IMR-90 (cell line): ENCODE results near the gene SLC16A8. TPM values are rescaled to one million over a fixed set of nuclear protein-coding genes. Genes with fewer than 3 reads are reported as not detected.

Source experiments
- ATAC-seq: fragments of 200-7000 bp; cut with Tn5 transposase; 2 replicates; pipeline ENCODE4 v1.9.1; 2020; ENCODE audit warnings: low read depth, mild to moderate bottlenecking, moderate library complexity
- BruUV-seq: library from RNA; stranded (reverse); fragments of 400-500 nt; replicated peaks from 2 replicates; lab custom pipeline; 2021; lab: Mats Ljungman, UMichigan
- CTCF ChIA-PET: fragments of 300-600 bp; formaldehyde crosslinking; extraction: SDS; loops from one replicate; lab custom pipeline; 2021; ENCODE audit warnings: antibody characterized with exemption; lab: Yijun Ruan, JAX
- POLR2A ChIA-PET: fragments of 300-600 bp; sonication (Branson Sonifier 250); formaldehyde crosslinking; loops from one replicate; lab custom pipeline; 2022; ENCODE audit warnings: antibody characterized with exemption; ENCODE audit not compliant: unreplicated experiment; lab: Charles Lee
- DNase-seq: peaks from one replicate; pipeline ENCODE4 v3.0.0; 2013
- H2AFZ ChIP-seq: replicated peaks from 2 replicates; pipeline ENCODE3; 2013; ENCODE audit warnings: low read length, mild to moderate bottlenecking; ENCODE audit not compliant: poor library complexity
- H2AK5ac ChIP-seq: 2 replicates; pipeline ENCODE4 v1.6.1; 2013; ENCODE audit warnings: low read depth, low read length, inconsistent platforms
- H2AK9ac ChIP-seq: replicated peaks from 2 replicates; pipeline ENCODE3; 2013; ENCODE audit warnings: mild to moderate bottlenecking, low read depth, low read length, moderate library complexity; ENCODE audit not compliant: poor library complexity
- H2BK120ac ChIP-seq: 2 replicates; pipeline ENCODE4 v1.6.1; 2013; ENCODE audit warnings: low read depth, low read length, inconsistent platforms
- H2BK15ac ChIP-seq: 3 replicates; pipeline ENCODE4 v1.6.1; 2013; ENCODE audit warnings: low read depth, low read length, inconsistent platforms
- H2BK20ac ChIP-seq: 2 replicates; pipeline ENCODE4 v1.6.1; 2013; ENCODE audit warnings: low read depth, mild to moderate bottlenecking, inconsistent platforms, low read length, moderate library complexity
- H2BK5ac ChIP-seq: 2 replicates; pipeline ENCODE4 v1.6.1; 2013; ENCODE audit warnings: mild to moderate bottlenecking, low read depth, low read length, inconsistent platforms; ENCODE audit not compliant: poor library complexity, severe bottlenecking
- H3K14ac ChIP-seq: replicated peaks from 2 replicates; pipeline ENCODE4 v1.6.1; 2013; ENCODE audit warnings: low read depth, low read length, inconsistent platforms
- H3K18ac ChIP-seq: 2 replicates; pipeline ENCODE4 v1.6.1; 2013; ENCODE audit warnings: low read depth, low read length, control low read depth
- H3K23ac ChIP-seq: 2 replicates; pipeline ENCODE4 v1.6.1; 2013; ENCODE audit warnings: low read depth, low read length, inconsistent platforms
- H3K27ac ChIP-seq: 2 replicates; pipeline ENCODE4 v1.5.1; 2013; ENCODE audit warnings: mild to moderate bottlenecking, control low read depth, low read length; ENCODE audit not compliant: insufficient read depth
- H3K27me3 ChIP-seq: 2 replicates; pipeline ENCODE4 v1.6.1; 2013; ENCODE audit warnings: low read length; ENCODE audit not compliant: control insufficient read depth, insufficient read depth
- H3K36me3 ChIP-seq: 2 replicates; pipeline ENCODE4 v1.6.1; 2013; ENCODE audit warnings: low read length, mixed read lengths; ENCODE audit not compliant: control insufficient read depth, insufficient read depth
- H3K4ac ChIP-seq: 2 replicates; pipeline ENCODE4 v1.6.1; 2013; ENCODE audit warnings: low read depth, low read length, inconsistent platforms
- H3K4me1 ChIP-seq: 2 replicates; pipeline ENCODE4 v1.6.1; 2013; ENCODE audit warnings: low read length, mixed read lengths; ENCODE audit not compliant: control insufficient read depth, insufficient read depth
- H3K4me2 ChIP-seq: 2 replicates; pipeline ENCODE4 v1.6.1; 2013; ENCODE audit warnings: low read depth, mild to moderate bottlenecking, control low read depth, low read length, moderate library complexity
- H3K4me3 ChIP-seq: 2 replicates; pipeline ENCODE4 v1.5.1; 2013; ENCODE audit warnings: low read depth, mild to moderate bottlenecking, control low read depth, low read length, moderate library complexity; ENCODE audit not compliant: insufficient read depth
- H3K56ac ChIP-seq: 2 replicates; pipeline ENCODE4 v1.6.1; 2013; ENCODE audit warnings: low read length, inconsistent platforms; ENCODE audit not compliant: insufficient read depth; ENCODE audit errors: extremely low read depth
- H3K79me1 ChIP-seq, 2 experiments: 2 replicates each; pipeline ENCODE4 v1.6.1; 2013; ENCODE audit warnings: low read length in 2 of 2, inconsistent platforms in 1 of 2, low read depth in 1 of 2
- H3K9ac ChIP-seq: 2 replicates; pipeline ENCODE4 v1.6.1; 2013; ENCODE audit warnings: low read depth, low read length, control low read depth
- H3K9me1 ChIP-seq: 2 replicates; pipeline ENCODE4 v1.6.1; 2013; ENCODE audit warnings: low read length, inconsistent platforms; ENCODE audit not compliant: insufficient read depth
- H3K9me3 ChIP-seq: 2 replicates; pipeline ENCODE4 v1.6.1; 2013; ENCODE audit warnings: low read length; ENCODE audit not compliant: control insufficient read depth, insufficient read depth
- H4K20me1 ChIP-seq: 2 replicates; pipeline ENCODE4 v1.6.1; 2013; ENCODE audit warnings: low read length, inconsistent platforms; ENCODE audit not compliant: insufficient read depth
- H4K5ac ChIP-seq: 2 replicates; pipeline ENCODE4 v1.6.1; 2013; ENCODE audit warnings: mild to moderate bottlenecking, low read depth, low read length, control low read depth
- H4K8ac ChIP-seq, 2 experiments: 2 replicates each; pipeline ENCODE4 v1.6.1; 2013; ENCODE audit warnings: low read depth in 2 of 2, low read length in 2 of 2, control low read depth in 1 of 2, inconsistent platforms in 1 of 2
- H4K91ac ChIP-seq: 2 replicates; pipeline ENCODE4 v1.6.1; 2013; ENCODE audit warnings: low read depth, low read length, inconsistent platforms; ENCODE audit not compliant: insufficient read depth
- BHLHE40 ChIP-seq: fragments of 150-350 bp; IDR thresholded peaks from 2 replicates; pipeline ENCODE4 v1.6.1; 2016; ENCODE audit warnings: mild to moderate bottlenecking, low read depth, low read length
- CEBPB ChIP-seq: IDR thresholded peaks from 2 replicates; pipeline ENCODE4 v1.6.1; 2012; ENCODE audit warnings: low read depth, low read length, improper control_type of control experiment
- CHD1 ChIP-seq: IDR thresholded peaks from 2 replicates; pipeline ENCODE4 v1.6.1; 2012; ENCODE audit warnings: low read depth, low read length, improper control_type of control experiment
- CTCF ChIP-seq: conservative IDR thresholded peaks from 2 replicates; pipeline ENCODE4 v1.5.1; 2012; ENCODE audit warnings: mild to moderate bottlenecking, low read depth, low read length, improper control_type of control experiment
- ELK1 ChIP-seq: fragments of 150-350 bp; IDR thresholded peaks from 2 replicates; pipeline ENCODE4 v1.6.1; 2016; ENCODE audit warnings: low read depth, mild to moderate bottlenecking, low read length, moderate library complexity, borderline replicate concordance
- FOS ChIP-seq: fragments of 150-350 bp; IDR thresholded peaks from 2 replicates; pipeline ENCODE4 v1.6.1; 2016; ENCODE audit warnings: low read depth, low read length
- MAFK ChIP-seq: IDR thresholded peaks from 2 replicates; pipeline ENCODE4 v1.6.1; 2012; ENCODE audit warnings: low read depth, low read length, improper control_type of control experiment
- MAZ ChIP-seq: IDR thresholded peaks from 2 replicates; pipeline ENCODE4 v1.6.1; 2012; ENCODE audit warnings: low read depth, mild to moderate bottlenecking, low read length, improper control_type of control experiment, moderate library complexity, borderline replicate concordance
- MXI1 ChIP-seq: IDR thresholded peaks from 2 replicates; pipeline ENCODE4 v1.6.1; 2012; ENCODE audit warnings: low read depth, mild to moderate bottlenecking, low read length, moderate library complexity, borderline replicate concordance
- NFE2L2 ChIP-seq: fragments of 150-350 bp; IDR thresholded peaks from 2 replicates; pipeline ENCODE4 v1.6.1; 2016; ENCODE audit warnings: low read depth, mild to moderate bottlenecking, low read length
- POLR2A ChIP-seq: IDR thresholded peaks from 2 replicates; pipeline ENCODE4 v1.6.1; 2012; ENCODE audit warnings: mild to moderate bottlenecking, low read depth, low read length
- RAD21 ChIP-seq: IDR thresholded peaks from 2 replicates; pipeline ENCODE4 v1.6.1; 2012; ENCODE audit warnings: low read length, improper control_type of control experiment
- RCOR1 ChIP-seq: IDR thresholded peaks from 2 replicates; pipeline ENCODE4 v1.6.1; 2012; ENCODE audit warnings: mild to moderate bottlenecking, low read length, improper control_type of control experiment; ENCODE audit not compliant: insufficient replicate concordance
- RFX5 ChIP-seq: IDR thresholded peaks from 2 replicates; pipeline ENCODE4 v1.8.0; 2012; ENCODE audit warnings: low read depth, mild to moderate bottlenecking, low read length, moderate library complexity
- SMC3 ChIP-seq: fragments of 150-350 bp; IDR thresholded peaks from 2 replicates; pipeline ENCODE4 v1.6.1; 2016; ENCODE audit warnings: low read depth, mild to moderate bottlenecking, antibody characterized with exemption, low read length, moderate library complexity
- USF2 ChIP-seq: fragments of 150-350 bp; IDR thresholded peaks from 2 replicates; pipeline ENCODE4 v1.6.1; 2017; ENCODE audit warnings: mild to moderate bottlenecking, antibody characterized with exemption, low read length, low read depth
- WGBS, 2 experiments: methylation state at CpG; one replicate each; pipeline versions ENCODE4 v1.1.5 to v1.1.7; 2013; ENCODE audit warnings: missing lambda C conversion rate in 2 of 2; ENCODE audit not compliant: insufficient read length in 1 of 2; ENCODE audit errors: extremely low coverage in 2 of 2; 5-methylcytosine and 5-hydroxymethylcytosine counted together
- dilution Hi-C: fragments of 300-500 bp; cut with HindIII; formaldehyde crosslinking; loops from one replicate; pipeline ENCODE4 v1.14.3; 2018; ENCODE audit warnings: low sequenced_read_pairs; ENCODE audit not compliant: unreplicated experiment
- in situ Hi-C: fragments of 300-500 bp; cut with MboI; formaldehyde crosslinking; loops from 3 replicates; pipeline ENCODE4 v1.14.3; 2019; ENCODE audit warnings: low sequenced_read_pairs, inconsistent platforms, mixed read lengths
- intact Hi-C: fragments of 100-400 bp; cut with micrococcal nuclease; formaldehyde crosslinking; loops from 2 replicates; pipeline ENCODE4 v1.10.0; 2022
- polyA plus RNA-seq, 3 experiments: library from polyadenylated mRNA; depleted of rRNA; stranded (reverse); fragments of >200 nt; gene quantifications; 2 replicates each; pipeline ENCODE4 v1.2.3, GENCODE V29; 2012; ENCODE audit warnings: low replicate concordance in 1 of 3
- total RNA-seq: library from RNA; depleted of rRNA; stranded (reverse); fragments of >200 nt; gene quantifications from 2 replicates; pipeline ENCODE4 v1.2.3, GENCODE V29; 2012

The SLC16A8 gene
- total and polyA plus RNA-seq, 2 of the 4 experiments (the other 2 are of a cell fraction) = not detected

- H3K9me1 ChIP-seq = 0 out of 2 replicates have a peak, but pooled peaks cover 1% of the 10 kb centered on the region
- H3K9me3 ChIP-seq = no peaks in the 10 kb centered on the region
- H2AK5ac ChIP-seq = no peak overlapping the region
- H3K9ac ChIP-seq = no peak overlapping the region
- H2BK120ac ChIP-seq = no peak overlapping the region
- H2AFZ ChIP-seq = no peak overlapping the region
- H4K91ac ChIP-seq = no peak overlapping the region
- dilution Hi-C loops (no loop called here), in situ Hi-C loops (no loop called here), intact Hi-C loops (no loop called here)
- H3K4me3 ChIP-seq = no peak overlapping the region
- H4K20me1 ChIP-seq = no peaks in the 10 kb centered on the region
- H3K56ac ChIP-seq = no peak overlapping the region
- ATAC-seq (no peak), DNase-seq (no peak)
- H3K79me1 ChIP-seq = no peaks in the 10 kb centered on the region
- 97% methylated on average over 16 of the region's 32 CpGs; no CpG with 5 or more reads in 1 of the 2 experiments for WGBS, 2 experiments
- no peak overlapping the region for H3K14ac ChIP-seq
- no peak overlapping the region for H3K4me2 ChIP-seq
- no peak overlapping the region for H3K23ac ChIP-seq
- BruUV-seq = no TSS peak
- ChIA-PET POLR2A (no interaction called here), CTCF (no interaction called here)
- H2BK20ac ChIP-seq = no peak overlapping the region
- no peak overlapping the region for H3K18ac ChIP-seq
- H3K4me1 ChIP-seq = no peaks in the 10 kb centered on the region
- no peak overlapping the region for H4K8ac ChIP-seq
- no peak overlapping the region for H3K27ac ChIP-seq
- H2AK9ac ChIP-seq = no peak overlapping the region
- no peak overlapping the region for H3K4ac ChIP-seq
- no peak for TF ChIP-seq NFE2L2
- TF ChIP-seq SMC3 = no peak
- TF ChIP-seq RAD21 = no peak
- TF ChIP-seq POLR2A = no peak
- no peak for TF ChIP-seq RCOR1
- no peak for TF ChIP-seq MAZ
- TF ChIP-seq CHD1 = no peak
- TF ChIP-seq CEBPB = no peak
- no peak for TF ChIP-seq ELK1
- no peak for TF ChIP-seq BHLHE40
- TF ChIP-seq RFX5 = no peak
- TF ChIP-seq MAFK = no peak
- TF ChIP-seq FOS = no peak
- TF ChIP-seq MXI1 = no peak
- no peak for TF ChIP-seq CTCF
- TF ChIP-seq USF2 = no peak
- H2BK15ac ChIP-seq = no peak overlapping the region
- no peak overlapping the region for H2BK5ac ChIP-seq
- peaks cover 10% of the 10 kb centered on the region for H3K36me3 ChIP-seq
- no peaks in the 10 kb centered on the region; the same call in 1 of the 2 replicates for H3K27me3 ChIP-seq
- no peak overlapping the region for H4K5ac ChIP-seq
Measured at GRCh38 chr22:38075105-38075825, 8.7 kb downstream of the SLC16A8 start.
